GM10266 (cell line): ENCODE results near the gene SLC43A1.

ENCODE experiments used
- DNase-seq: peaks from one replicate; pipeline ENCODE4 v3.0.0; 2012; ENCODE audit errors: extremely low spot score
- CTCF ChIP-seq: IDR thresholded peaks from 2 replicates; pipeline ENCODE4 v1.5.1; 2012; ENCODE audit warnings: mild to moderate bottlenecking, low read depth; ENCODE audit not compliant: control insufficient read depth, insufficient read depth; ENCODE audit errors: missing control alignments

The SLC43A1 gene

GRCh38 chr11:57490456-57491248 is 24.9 kb downstream of the SLC43A1 start:
- no peak for TF ChIP-seq CTCF
- DNase-seq, result no peak

GRCh38 chr11:57487920-57488659 is 27.4 kb downstream of the SLC43A1 start:
- no peak for DNase-seq
- no peak for TF ChIP-seq CTCF

- no peak for TF ChIP-seq CTCF
- DNase-seq, result no peak
These were observed 28.3 kb downstream of the SLC43A1 start for GRCh38 chr11:57487021-57487778.

GRCh38 chr11:57485217-57485990 is 30.1 kb downstream of the SLC43A1 start:
- no peak for DNase-seq
- TF ChIP-seq CTCF, result no peak

GRCh38 chr11:57484141-57484710 is 31.3 kb downstream of the SLC43A1 start:
- no peak for TF ChIP-seq CTCF
- peak; percentile 67 for DNase-seq

GRCh38 chr11:57483562-57483918 is 32.0 kb downstream of the SLC43A1 start:
- TF ChIP-seq CTCF, result no peak
- no peak for DNase-seq
